Effector CD8-positive, alpha-beta T cell (primary cell): Measurements from ENCODE around the gene NR0B2.
"Not testable (repeated sequence)": the region's sequence is repeated elsewhere in the genome, so short reads cannot be mapped to it uniquely, and the experiment has no call there.

Experiments used
- DNase-seq: peaks from one replicate; lab custom pipeline; 2025; lab: John Stamatoyannopoulos, UW

NR0B2 gene

GRCh38 chr1:26889551-26890466 lies 24.0 kb downstream of the NR0B2 start, which contains the start of gene GPN2:
Gene GPN2, minus strand, starts transcription at chr1:26890283. Its CDS starts 187 bp downstream, at chr1:26890096.
- peak; percentile 66 for DNase-seq

GRCh38 chr1:26888231-26888630 lies 25.5 kb downstream of the NR0B2 start:
- DNase-seq = no peak

- DNase-seq = no peak
These were observed 26.6 kb downstream of the NR0B2 start for GRCh38 chr1:26887125-26887524.

- no peak for DNase-seq
These were observed 30.9 kb downstream of the NR0B2 start for GRCh38 chr1:26882696-26883463.

- DNase-seq = not testable (repeated sequence)
These were observed 32.2 kb downstream of the NR0B2 start for GRCh38 chr1:26881611-26882010.

- no peak for DNase-seq
These were observed 34.0 kb downstream of the NR0B2 start for GRCh38 chr1:26879793-26880192.

- no peak for DNase-seq
These were observed 36.4 kb downstream of the NR0B2 start for GRCh38 chr1:26877326-26877725.

- DNase-seq = no peak
These were observed 38.9 kb downstream of the NR0B2 start for GRCh38 chr1:26874896-26875295.

GRCh38 chr1:26873097-26873496 lies 40.7 kb downstream of the NR0B2 start:
- not testable (repeated sequence) for DNase-seq

- peak; percentile 90 for DNase-seq
These were observed 48.9 kb downstream of the NR0B2 start for GRCh38 chr1:26864610-26865480.

- no peak for DNase-seq
These were observed 50.1 kb downstream of the NR0B2 start for GRCh38 chr1:26863685-26864077.

- no peak for DNase-seq
These were observed 50.7 kb downstream of the NR0B2 start, which contains the start of gene SFN for GRCh38 chr1:26862781-26863684. Gene SFN, plus strand, starts transcription at chr1:26863149. Its CDS starts 64 bp downstream, at chr1:26863213.

GRCh38 chr1:26861889-26862378 lies 51.8 kb downstream of the NR0B2 start:
- DNase-seq = no peak
